RCC 7860 (cell line): ENCODE data around the gene TNIP3.
A peak's percentile ranks its signal among the peaks of the same experiment; 100 is the strongest.
"Not testable (repeated sequence)": the region's sequence is repeated elsewhere in the genome, so short reads cannot be mapped to it uniquely, and the experiment has no call there.

Experiments used
- DNase-seq: peaks from one replicate; pipeline ENCODE4 v3.0.0-alpha.2; 2015; ENCODE audit warnings: low spot score
- FAIRE-seq: peaks from 2 replicates; lab custom pipeline; 2012; peaks lifted over from hg19 to GRCh38; lab: Jason Lieb, UNC

TNIP3 gene

GRCh38 chr4:121177246-121178137 lies 13.4 kb upstream of the TNIP3 start:
- DNase-seq = no peak
- no peak for FAIRE-seq

GRCh38 chr4:121176082-121176934 lies 12.2 kb upstream of the TNIP3 start:
- FAIRE-seq = no peak
- DNase-seq = no peak

GRCh38 chr4:121171477-121171876 lies 7.4 kb upstream of the TNIP3 start:
- not testable (repeated sequence) for DNase-seq, FAIRE-seq

GRCh38 chr4:121168446-121169281 lies 4.5 kb upstream of the TNIP3 start:
- FAIRE-seq (no peak), DNase-seq (no peak)

GRCh38 chr4:121166976-121167375 lies 2.9 kb upstream of the TNIP3 start:
- FAIRE-seq (no peak), DNase-seq (no peak)

GRCh38 chr4:121165206-121165605 lies 1.1 kb upstream of the TNIP3 start:
- FAIRE-seq = no peak
- no peak for DNase-seq

- FAIRE-seq (no peak), DNase-seq (no peak)
Observed at GRCh38 chr4:121156822-121157769, 7.0 kb downstream of the TNIP3 start.

- FAIRE-seq = peak; percentile 76
- DNase-seq = peak; percentile 63
Observed at GRCh38 chr4:121155893-121156292, 8.2 kb downstream of the TNIP3 start.

- FAIRE-seq (no peak), DNase-seq (no peak)
Observed at GRCh38 chr4:121154103-121154515, 10.0 kb downstream of the TNIP3 start.

- FAIRE-seq (no peak), DNase-seq (no peak)
Observed at GRCh38 chr4:121151942-121152341, 12.2 kb downstream of the TNIP3 start.

- FAIRE-seq = no peak
- DNase-seq = no peak
Observed at GRCh38 chr4:121150486-121150885, 13.6 kb downstream of the TNIP3 start.

GRCh38 chr4:121150003-121150402 lies 14.1 kb downstream of the TNIP3 start:
- DNase-seq (no peak), FAIRE-seq (no peak)

- DNase-seq (no peak), FAIRE-seq (no peak)
Observed at GRCh38 chr4:121148621-121149020, 15.5 kb downstream of the TNIP3 start.

- FAIRE-seq (no peak), DNase-seq (no peak)
Observed at GRCh38 chr4:121148000-121148399, 16.1 kb downstream of the TNIP3 start.

- FAIRE-seq (no peak), DNase-seq (no peak)
Observed at GRCh38 chr4:121146530-121146929, 17.6 kb downstream of the TNIP3 start.

GRCh38 chr4:121145430-121145829 lies 18.7 kb downstream of the TNIP3 start:
- no peak for DNase-seq
- FAIRE-seq = peak; percentile 30

- no peak for FAIRE-seq
- DNase-seq = no peak
Observed at GRCh38 chr4:121144021-121144420, 20.1 kb downstream of the TNIP3 start.

- no peak for DNase-seq
- FAIRE-seq = no peak
Observed at GRCh38 chr4:121143131-121143530, 21.0 kb downstream of the TNIP3 start.

GRCh38 chr4:121140716-121141460 lies 23.2 kb downstream of the TNIP3 start:
- FAIRE-seq (no peak), DNase-seq (no peak)
